ENCODE measurements around the gene CRYBA4.

The CRYBA4 gene

GRCh38 chr22:26651815-26652214 is 30.1 kb downstream of the CRYBA4 start:
- no peak for DNase-seq (ENCODE audit: low spot score)
- no peak for TF ChIP-seq CTCF (IDR thresholded peaks at IDR 0.05; ENCODE audit: extremely low read depth, missing control alignments)

- DNase-seq (ENCODE audit: low spot score): peak; percentile 83
- TF ChIP-seq CTCF (IDR thresholded peaks at IDR 0.05; ENCODE audit: extremely low read depth, missing control alignments): no peak
Measured at GRCh38 chr22:26656891-26657851, 35.4 kb downstream of the CRYBA4 start, which contains the start of gene MIAT. Gene MIAT, plus strand, starts transcription at chr22:26657588.

- no peak for DNase-seq (ENCODE audit: low spot score)
- TF ChIP-seq CTCF (IDR thresholded peaks at IDR 0.05; ENCODE audit: extremely low read depth, missing control alignments): no peak
Measured at GRCh38 chr22:26658161-26658560, 36.4 kb downstream of the CRYBA4 start.

- TF ChIP-seq CTCF (IDR thresholded peaks at IDR 0.05; ENCODE audit: extremely low read depth, missing control alignments): no peak
- DNase-seq (ENCODE audit: low spot score): peak; percentile 83
Measured at GRCh38 chr22:26658671-26659478, 37.1 kb downstream of the CRYBA4 start.

GRCh38 chr22:26660356-26660755 is 38.6 kb downstream of the CRYBA4 start:
- no peak for TF ChIP-seq CTCF (IDR thresholded peaks at IDR 0.05; ENCODE audit: extremely low read depth, missing control alignments)
- DNase-seq (ENCODE audit: low spot score): no peak

- no peak for DNase-seq (ENCODE audit: low spot score)
- TF ChIP-seq CTCF (IDR thresholded peaks at IDR 0.05; ENCODE audit: extremely low read depth, missing control alignments): no peak
Measured at GRCh38 chr22:26660961-26661578, 39.3 kb downstream of the CRYBA4 start.

Data from GM20000 (cell line).